ENCODE results near the gene CSTB. TPM values are rescaled to one million over a fixed set of nuclear protein-coding genes. Genes with fewer than 3 reads are reported as not detected.

The CSTB gene
- total and polyA plus RNA-seq, 2 donors (not counting 3 experiments of a cell fraction or from before 2014, with no cell fraction given) = 65.8 to 83.7 TPM

DNA sequence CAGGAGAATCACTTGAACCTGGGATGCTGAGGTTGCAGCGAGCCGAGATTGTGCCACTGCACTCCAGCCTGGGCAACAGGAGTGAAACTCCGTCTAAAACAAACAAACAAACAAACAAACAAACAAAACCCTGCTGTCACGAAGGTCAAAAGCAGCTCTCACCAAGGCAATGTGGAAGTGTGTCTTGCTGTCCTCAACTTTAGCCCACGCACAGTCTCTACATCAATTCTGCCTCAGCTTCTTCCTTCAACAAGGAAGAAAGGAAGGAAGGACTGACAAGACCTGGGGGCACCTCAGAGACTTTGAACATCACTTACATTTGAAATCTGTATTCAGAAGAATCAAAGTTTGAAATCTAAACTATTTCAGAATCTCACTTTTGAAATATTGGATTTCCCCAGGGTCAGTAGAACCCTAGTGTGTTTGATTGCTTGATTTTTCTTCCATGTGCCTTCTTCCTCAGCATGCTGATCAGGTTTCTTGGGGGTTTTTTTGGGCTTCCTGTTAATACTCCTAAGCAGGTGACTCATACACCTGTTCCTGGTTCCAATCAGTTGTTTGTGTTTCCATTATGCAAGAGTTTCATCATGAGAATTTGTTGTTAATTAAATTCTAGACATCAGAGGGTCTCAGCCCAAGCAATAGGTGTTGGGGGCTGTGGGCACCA lies 6.5 kb upstream of the CSTB start:
- no peaks in the 10 kb centered on the region for H3K9me1 ChIP-seq (replicated peaks; ENCODE audit: control insufficient read depth, extremely low read depth, insufficient read depth, low read length)
- H3K4me1 ChIP-seq (ENCODE audit: control insufficient read depth, extremely low read depth, insufficient read depth, low read length) = no peaks in the 10 kb centered on the region
- dilution Hi-C loops (cut with MboI; ENCODE audit: extremely low pct_ligation_motif_present, low sequenced_read_pairs) (no loop called here), intact Hi-C loops (cut with micrococcal nuclease) (no loop called here)
- no peak overlapping the region for H3K27ac ChIP-seq (ENCODE audit: insufficient read depth, low read depth, low read length)
- BruUV-seq (replicated peaks) = no TSS peak
- TF ChIP-seq FOS (IDR thresholded peaks at IDR 0.05; ENCODE audit: borderline replicate concordance, insufficient read depth, low read length) = no peak
- TF ChIP-seq JUN (IDR thresholded peaks at IDR 0.05; ENCODE audit: borderline replicate concordance, insufficient read depth, insufficient read length, low read depth) = no peak
- no peak for TF ChIP-seq POLR2AphosphoS5 (IDR thresholded peaks at IDR 0.05; ENCODE audit: insufficient read depth, low read depth, low read length)
- no peak for TF ChIP-seq GATA2 (IDR thresholded peaks at IDR 0.05; ENCODE audit: insufficient read depth, insufficient read length, low read depth, low read length)
- no peak for TF ChIP-seq CTCF (IDR thresholded peaks at IDR 0.05; ENCODE audit: extremely low read depth in 1 of 2, insufficient read depth in 1 of 2, low read depth in 1 of 2, low read length in 2 of 2)
- TF ChIP-seq MAX (IDR thresholded peaks at IDR 0.05; ENCODE audit: insufficient read depth, insufficient read length) = no peak
- no peak for TF ChIP-seq EZH2 (IDR thresholded peaks at IDR 0.05; ENCODE audit: borderline replicate concordance, low read depth, low read length, severe bottlenecking)
- TF ChIP-seq POLR2A (IDR thresholded peaks at IDR 0.05; ENCODE audit: low read depth, low read length) = no peak
- no peak for TF ChIP-seq MYC (IDR thresholded peaks at IDR 0.05; ENCODE audit: low read depth, low read length)
- POLR2A ChIA-PET = no interaction called here
- no peaks in the 10 kb centered on the region for H3K36me3 ChIP-seq (ENCODE audit: control insufficient read depth in 2 of 2, extremely low read depth in 1 of 2, insufficient read depth in 2 of 2, low read length in 2 of 2)
- H3K27me3 ChIP-seq (ENCODE audit: control insufficient read depth in 2 of 2, insufficient read depth in 2 of 2, low read length in 2 of 2) = peaks cover 2% of the 10 kb centered on the region in 2 experiments
- no peaks in the 10 kb centered on the region for H3K79me2 ChIP-seq (ENCODE audit: control insufficient read depth, insufficient read depth, low read length)
- H2AFZ ChIP-seq (ENCODE audit: low read depth, low read length) = no peak overlapping the region
- H3K9ac ChIP-seq (replicated peaks; ENCODE audit: extremely low read depth, insufficient read depth, low read length) = no peak overlapping the region
- H3K4me2 ChIP-seq (ENCODE audit: insufficient read depth, low read length) = no peak overlapping the region
- no peaks in the 10 kb centered on the region for H3K9me3 ChIP-seq (replicated peaks; ENCODE audit: control insufficient read depth, insufficient read depth, low read length)
- DNase-seq (ENCODE audit: low read depth, low spot score) = no peak
- CTCF ChIA-PET = interaction anchor here (1.3 kb wide), 1 partner anchor 193 kb away, joined by 5 read pairs; no protein-coding TSS in a partner anchor
- no peak for FAIRE-seq
- no peaks in the 10 kb centered on the region for H4K20me1 ChIP-seq (replicated peaks; ENCODE audit: control insufficient read depth, extremely low read depth, insufficient read depth, low read length)
- H3K4me3 ChIP-seq (replicated peaks in 1 of 3; ENCODE audit: insufficient read depth in 1 of 3, low read depth in 1 of 3, low read length in 3 of 3) = no peak overlapping the region
